ENCODE measurements around the gene MED10. TPM values are rescaled to one million over a fixed set of nuclear protein-coding genes. Genes with fewer than 3 reads are reported as not detected.
A peak's percentile ranks its signal among the peaks of the same experiment; 100 is the strongest.

The MED10 gene
- total and polyA plus RNA-seq, 7 donors, result 29.2 to 67.6 (median 38.4) TPM

GRCh38 chr5:6347165-6347564, 31.2 kb downstream of the MED10 start:
- H3K27me3 ChIP-seq, result no peaks in the 10 kb centered on the region
- H3K4me1 ChIP-seq, result no peaks in the 10 kb centered on the region
- no peak overlapping the region for H3K4me3 ChIP-seq
- no peaks in the 10 kb centered on the region for H3K36me3 ChIP-seq
- intact Hi-C loops (cut with DNase I), result no loop called here
- no peak overlapping the region for H3K27ac ChIP-seq
- TF ChIP-seq, protein P1, sequence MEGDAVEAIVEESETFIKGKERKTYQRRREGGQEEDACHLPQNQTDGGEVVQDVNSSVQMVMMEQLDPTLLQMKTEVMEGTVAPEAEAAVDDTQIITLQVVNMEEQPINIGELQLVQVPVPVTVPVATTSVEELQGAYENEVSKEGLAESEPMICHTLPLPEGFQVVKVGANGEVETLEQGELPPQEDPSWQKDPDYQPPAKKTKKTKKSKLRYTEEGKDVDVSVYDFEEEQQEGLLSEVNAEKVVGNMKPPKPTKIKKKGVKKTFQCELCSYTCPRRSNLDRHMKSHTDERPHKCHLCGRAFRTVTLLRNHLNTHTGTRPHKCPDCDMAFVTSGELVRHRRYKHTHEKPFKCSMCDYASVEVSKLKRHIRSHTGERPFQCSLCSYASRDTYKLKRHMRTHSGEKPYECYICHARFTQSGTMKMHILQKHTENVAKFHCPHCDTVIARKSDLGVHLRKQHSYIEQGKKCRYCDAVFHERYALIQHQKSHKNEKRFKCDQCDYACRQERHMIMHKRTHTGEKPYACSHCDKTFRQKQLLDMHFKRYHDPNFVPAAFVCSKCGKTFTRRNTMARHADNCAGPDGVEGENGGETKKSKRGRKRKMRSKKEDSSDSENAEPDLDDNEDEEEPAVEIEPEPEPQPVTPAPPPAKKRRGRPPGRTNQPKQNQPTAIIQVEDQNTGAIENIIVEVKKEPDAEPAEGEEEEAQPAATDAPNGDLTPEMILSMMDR (IDR thresholded peaks at IDR 0.05), result no peak
- TF ChIP-seq POLR2A (IDR thresholded peaks at IDR 0.05) (no peak), EP300 (IDR thresholded peaks at IDR 0.05) (no peak), POLR2AphosphoS5 (IDR thresholded peaks at IDR 0.05) (no peak)
- DNase-seq, result no peak
- no peaks in the 10 kb centered on the region for H3K9me3 ChIP-seq
- WGBS, 2 donors, result 92 to 93% methylated on average over 4 of the region's 4 CpGs

GRCh38 chr5:6344593-6344989, 33.8 kb downstream of the MED10 start:
- no peaks in the 10 kb centered on the region for H3K27me3 ChIP-seq
- TF ChIP-seq POLR2A (IDR thresholded peaks at IDR 0.05), result no peak
- H3K4me1 ChIP-seq, result no peaks in the 10 kb centered on the region
- no peak overlapping the region for H3K4me3 ChIP-seq
- no peaks in the 10 kb centered on the region for H3K9me3 ChIP-seq
- intact Hi-C loops (cut with DNase I), result no loop called here
- no peaks in the 10 kb centered on the region for H3K36me3 ChIP-seq
- no peak for DNase-seq
- no peak overlapping the region for H3K27ac ChIP-seq
- 81 to 88% methylated on average over 5 of the region's 5 CpGs for WGBS, 2 donors

GRCh38 chr5:6343951-6344592, 34.3 kb downstream of the MED10 start:
- WGBS, 2 donors, result 83 to 88% methylated on average over 11 of the region's 11 CpGs
- Histone ChIP-seq H3K27me3 (no peaks in the 10 kb centered on the region), H3K27ac (no peak overlapping the region), H3K4me3 (no peak overlapping the region), H3K36me3 (no peaks in the 10 kb centered on the region), H3K9me3 (no peaks in the 10 kb centered on the region), H3K4me1 (no peaks in the 10 kb centered on the region)
- intact Hi-C loops (cut with DNase I), result no loop called here
- TF ChIP-seq POLR2A (IDR thresholded peaks at IDR 0.05), result no peak
- TF ChIP-seq, protein P1 (IDR thresholded peaks at IDR 0.05), result no peak
- TF ChIP-seq EP300 (IDR thresholded peaks at IDR 0.05), result no peak
- no peak for TF ChIP-seq POLR2AphosphoS5 (IDR thresholded peaks at IDR 0.05)
- DNase-seq, result peak; percentile 33

GRCh38 chr5:6342689-6343315, 35.5 kb downstream of the MED10 start:
- peak; percentile 19 for DNase-seq
- 87% methylated on average over 14 of the region's 14 CpGs for WGBS, 2 donors
- Histone ChIP-seq H3K27ac (no peak overlapping the region), H3K36me3 (no peaks in the 10 kb centered on the region), H3K4me3 (no peak overlapping the region), H3K4me1 (no peaks in the 10 kb centered on the region), H3K9me3 (no peaks in the 10 kb centered on the region), H3K27me3 (no peaks in the 10 kb centered on the region)
- intact Hi-C loops (cut with DNase I), result no loop called here
- TF ChIP-seq POLR2A (IDR thresholded peaks at IDR 0.05), result no peak
- TF ChIP-seq, protein P1 (IDR thresholded peaks at IDR 0.05), result no peak
- TF ChIP-seq POLR2AphosphoS5 (IDR thresholded peaks at IDR 0.05), result no peak
- no peak for TF ChIP-seq EP300 (IDR thresholded peaks at IDR 0.05)

DNA sequence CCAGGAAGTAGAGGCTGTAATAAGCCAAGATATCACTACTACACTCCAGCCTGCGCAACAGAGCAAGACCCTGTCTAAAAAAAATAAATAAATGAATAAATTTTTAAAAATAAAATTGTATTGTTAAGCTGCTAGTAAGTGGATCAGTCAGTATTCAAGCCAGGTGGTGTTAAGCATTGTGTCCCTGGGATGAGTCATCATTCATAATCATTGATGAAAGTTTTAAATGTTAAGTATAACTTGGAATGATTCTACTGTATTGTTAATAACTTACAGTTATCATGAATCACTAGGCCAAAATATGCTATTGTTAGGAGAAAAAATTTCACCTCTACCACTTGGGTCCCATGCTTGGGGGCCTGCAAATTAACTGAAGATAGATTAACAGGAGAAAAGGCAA, 38.2 kb downstream of the MED10 start:
- TF ChIP-seq, protein P1 (IDR thresholded peaks at IDR 0.05), result no peak
- TF ChIP-seq EP300 (IDR thresholded peaks at IDR 0.05), result no peak
- no peak for TF ChIP-seq POLR2AphosphoS5 (IDR thresholded peaks at IDR 0.05)
- TF ChIP-seq POLR2A (IDR thresholded peaks at IDR 0.05), result no peak
- Histone ChIP-seq H3K9me3 (no peaks in the 10 kb centered on the region), H3K36me3 (no peaks in the 10 kb centered on the region), H3K4me1 (no peaks in the 10 kb centered on the region), H3K27ac (no peak overlapping the region), H3K4me3 (no peak overlapping the region), H3K27me3 (no peaks in the 10 kb centered on the region)
- WGBS, 2 donors, result 88 to 96% methylated on average over 1 of the region's 1 CpG
- DNase-seq, result no peak
- intact Hi-C loops (cut with DNase I), result no loop called here
